Chondrocyte (in vitro differentiated cells): Measurements from ENCODE around the gene PLXDC2. TPM values are rescaled to one million over a fixed set of nuclear protein-coding genes. Genes with fewer than 3 reads are reported as not detected.

ENCODE experiments used
- DNase-seq: peaks from one replicate; pipeline ENCODE4 v3.0.0; 2021; ENCODE audit warnings: mixed read lengths, low spot score
- H3K27ac Mint-ChIP-seq: one replicate; pipeline ENCODE4 v1.8.0; 2021; ENCODE audit warnings: mild to moderate bottlenecking, moderate library complexity, mixed read lengths; ENCODE audit not compliant: unreplicated experiment
- H3K27me3 Mint-ChIP-seq: 2 replicates; pipeline ENCODE4 v1.8.0; 2021; ENCODE audit warnings: low read depth, mixed read lengths
- H3K36me3 Mint-ChIP-seq: 2 replicates; pipeline ENCODE4 v1.8.0; 2021; ENCODE audit warnings: low read depth, mixed read lengths
- H3K4me1 Mint-ChIP-seq: 2 replicates; pipeline ENCODE4 v1.8.0; 2021; ENCODE audit warnings: low read depth, mild to moderate bottlenecking, mixed read lengths
- H3K4me3 Mint-ChIP-seq: one replicate; pipeline ENCODE4 v1.8.0; 2021; ENCODE audit warnings: mild to moderate bottlenecking, moderate library complexity, mixed read lengths; ENCODE audit not compliant: unreplicated experiment
- H3K9me3 Mint-ChIP-seq: 2 replicates; pipeline ENCODE4 v1.8.0; 2021; ENCODE audit warnings: low read depth, mixed read lengths
- CTCF ChIP-seq: fragments of 200-600 bp; sonication (generic); IDR thresholded peaks from 2 replicates; pipeline ENCODE4 v1.5.0; 2021; ENCODE audit warnings: antibody characterized with exemption, mild to moderate bottlenecking, moderate library complexity
- total RNA-seq: library from RNA; stranded (reverse); gene quantifications from 3 replicates; pipeline ENCODE4 v1.2.1, GENCODE V29; 2021

Gene PLXDC2
- total RNA-seq, 1 donor from 2014 or later, result 88.5 TPM

GRCh38 chr10:19892270-19892669 is 76.0 kb downstream of the PLXDC2 start:
- Mint-ChIP-seq H3K27ac (no peak overlapping the region), H3K4me1 (peaks cover 40% of the 10 kb centered on the region), H3K4me3 (no peak overlapping the region), H3K27me3 (no peaks in the 10 kb centered on the region), H3K36me3 (no peaks in the 10 kb centered on the region), H3K9me3 (peaks cover 3% of the 10 kb centered on the region)
- no peak for TF ChIP-seq CTCF
- no peak for DNase-seq

- TF ChIP-seq CTCF, result no peak
- Mint-ChIP-seq H3K36me3 (no peaks in the 10 kb centered on the region), H3K4me1 (peaks cover 40% of the 10 kb centered on the region), H3K9me3 (peaks cover 3% of the 10 kb centered on the region), H3K27ac (no peak overlapping the region), H3K4me3 (no peak overlapping the region), H3K27me3 (no peaks in the 10 kb centered on the region)
- DNase-seq, result no peak
Measured at GRCh38 chr10:19892677-19893076, 76.4 kb downstream of the PLXDC2 start.

GRCh38 chr10:19895500-19895899 is 79.3 kb downstream of the PLXDC2 start:
- H3K4me3 Mint-ChIP-seq, result no peak overlapping the region
- peaks cover 3% of the 10 kb centered on the region for H3K9me3 Mint-ChIP-seq
- no peak overlapping the region for H3K27ac Mint-ChIP-seq
- no peak for TF ChIP-seq CTCF
- no peak for DNase-seq
- no peaks in the 10 kb centered on the region for H3K36me3 Mint-ChIP-seq
- H3K27me3 Mint-ChIP-seq, result no peaks in the 10 kb centered on the region
- peaks cover 22% of the 10 kb centered on the region for H3K4me1 Mint-ChIP-seq

GRCh38 chr10:19902456-19902855 is 86.2 kb downstream of the PLXDC2 start:
- no peaks in the 10 kb centered on the region for H3K27me3 Mint-ChIP-seq
- peaks cover 55% of the 10 kb centered on the region for H3K4me1 Mint-ChIP-seq
- no peak for TF ChIP-seq CTCF
- peaks cover 8% of the 10 kb centered on the region for H3K9me3 Mint-ChIP-seq
- H3K4me3 Mint-ChIP-seq, result no peak overlapping the region
- no peaks in the 10 kb centered on the region for H3K36me3 Mint-ChIP-seq
- H3K27ac Mint-ChIP-seq, result peak overlapping the region; percentile 62
- DNase-seq, result no peak

GRCh38 chr10:19904202-19904661 is 88.0 kb downstream of the PLXDC2 start:
- Mint-ChIP-seq H3K27ac (peak overlapping the region; percentile 87), H3K9me3 (peaks cover 8% of the 10 kb centered on the region), H3K36me3 (no peaks in the 10 kb centered on the region), H3K4me3 (no peak overlapping the region), H3K4me1 (peaks cover 61% of the 10 kb centered on the region), H3K27me3 (no peaks in the 10 kb centered on the region)
- DNase-seq, result no peak
- no peak for TF ChIP-seq CTCF
